ENCODE results near the gene LRP11.

The LRP11 gene, protein sequence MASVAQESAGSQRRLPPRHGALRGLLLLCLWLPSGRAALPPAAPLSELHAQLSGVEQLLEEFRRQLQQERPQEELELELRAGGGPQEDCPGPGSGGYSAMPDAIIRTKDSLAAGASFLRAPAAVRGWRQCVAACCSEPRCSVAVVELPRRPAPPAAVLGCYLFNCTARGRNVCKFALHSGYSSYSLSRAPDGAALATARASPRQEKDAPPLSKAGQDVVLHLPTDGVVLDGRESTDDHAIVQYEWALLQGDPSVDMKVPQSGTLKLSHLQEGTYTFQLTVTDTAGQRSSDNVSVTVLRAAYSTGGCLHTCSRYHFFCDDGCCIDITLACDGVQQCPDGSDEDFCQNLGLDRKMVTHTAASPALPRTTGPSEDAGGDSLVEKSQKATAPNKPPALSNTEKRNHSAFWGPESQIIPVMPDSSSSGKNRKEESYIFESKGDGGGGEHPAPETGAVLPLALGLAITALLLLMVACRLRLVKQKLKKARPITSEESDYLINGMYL

DNA sequence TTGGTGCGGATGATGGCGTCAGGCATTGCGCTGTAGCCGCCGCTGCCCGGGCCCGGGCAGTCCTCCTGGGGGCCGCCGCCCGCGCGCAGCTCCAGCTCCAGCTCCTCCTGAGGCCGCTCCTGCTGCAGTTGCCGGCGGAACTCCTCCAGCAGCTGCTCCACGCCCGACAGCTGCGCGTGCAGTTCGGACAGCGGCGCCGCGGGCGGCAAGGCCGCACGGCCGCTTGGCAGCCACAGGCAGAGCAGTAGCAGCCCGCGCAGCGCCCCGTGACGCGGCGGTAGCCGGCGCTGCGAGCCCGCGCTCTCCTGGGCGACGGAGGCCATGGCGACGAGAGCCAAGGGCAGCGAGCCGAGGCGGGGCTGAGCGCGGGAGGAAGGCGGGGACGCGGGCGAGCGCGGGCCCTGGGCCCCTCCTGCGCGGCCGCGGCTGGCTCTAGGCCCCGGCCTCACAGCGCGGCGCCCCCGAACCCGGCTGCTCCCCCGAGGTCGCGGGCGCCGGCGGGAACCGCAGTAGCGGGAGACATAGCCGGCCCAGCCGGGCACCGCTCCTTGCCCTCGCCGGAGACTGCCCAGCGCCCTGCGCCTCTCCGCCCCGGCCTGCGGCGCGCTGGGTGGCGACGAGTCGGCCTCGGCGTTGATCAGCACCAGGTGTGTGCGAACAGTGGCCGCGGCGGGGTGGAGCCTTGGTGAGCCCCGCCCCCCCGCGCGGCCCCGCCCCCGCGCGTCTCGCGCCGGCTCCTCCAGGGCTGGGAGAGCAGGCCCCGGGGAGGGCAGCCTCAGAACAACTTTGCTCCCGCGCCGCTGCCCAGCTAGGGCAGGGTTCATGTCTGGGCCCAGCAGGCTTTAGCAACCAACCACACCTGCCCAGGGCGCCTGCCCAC, at the start of gene LRP11:
Gene LRP11, minus strand, starts transcription at position 662 of the 880 bp plus-strand sequence. Its CDS starts 339 bp downstream, at position 323.
- no peak for TF ChIP-seq GATA2 (IDR thresholded peaks at IDR 0.05; ENCODE audit: low read depth, low read length)
- no peak for TF ChIP-seq GATA3 (IDR thresholded peaks at IDR 0.05; ENCODE audit: low read depth, low read length)

DNA sequence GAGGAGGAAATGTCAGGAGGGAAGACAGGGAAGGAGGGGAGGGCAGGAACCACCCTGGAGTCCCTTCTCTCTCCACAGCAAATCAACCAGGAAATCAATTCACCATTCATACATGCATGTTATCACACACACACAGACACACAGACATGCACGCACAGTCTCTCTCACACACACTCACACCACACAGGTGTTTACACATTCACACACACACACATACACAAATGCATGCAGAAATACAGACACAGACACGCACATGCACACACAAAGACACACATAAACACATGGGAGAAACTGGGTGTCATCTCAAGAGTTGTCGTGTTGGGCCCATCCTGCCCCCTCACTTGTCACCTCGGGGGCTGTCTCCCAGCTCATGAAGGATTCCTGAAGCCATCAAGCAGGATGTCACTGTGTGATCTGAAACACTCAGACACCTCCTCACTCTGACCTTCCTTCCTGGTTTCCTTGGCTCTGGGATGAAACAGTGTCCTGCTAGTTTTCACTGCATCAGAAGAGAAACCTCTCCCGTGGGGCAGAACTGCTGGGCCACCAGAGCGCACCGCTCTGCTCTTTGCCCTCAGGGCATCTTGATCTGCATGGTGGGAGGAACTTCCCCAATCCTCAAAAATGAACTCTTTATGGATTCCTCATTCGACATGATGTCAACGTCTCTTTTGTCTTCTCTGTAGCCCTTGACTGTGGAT, 49.5 kb upstream of the LRP11 start:
- TF ChIP-seq GATA3 (IDR thresholded peaks at IDR 0.05; ENCODE audit: low read depth, low read length) (no peak), GATA2 (IDR thresholded peaks at IDR 0.05; ENCODE audit: low read depth, low read length) (no peak)

DNA sequence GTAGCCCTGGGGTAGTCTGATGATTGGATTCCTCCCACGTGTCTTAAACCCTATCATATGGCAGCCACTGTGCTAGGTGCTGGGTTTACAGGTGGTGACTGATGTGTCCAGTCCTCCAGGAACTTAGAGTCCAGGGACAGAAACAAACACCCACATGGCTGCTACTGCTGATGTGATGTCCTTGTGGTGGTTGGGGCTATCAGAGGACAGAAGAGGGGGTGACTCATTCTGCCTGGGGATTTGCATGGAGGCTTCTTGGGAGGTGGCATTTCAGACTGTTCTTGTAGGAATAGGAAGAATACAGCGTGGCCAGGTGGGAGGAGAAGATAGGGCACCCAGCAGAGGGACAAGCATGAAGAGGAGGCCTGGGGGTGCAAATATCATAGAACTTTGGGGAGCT, 48.9 kb upstream of the LRP11 start:
- TF ChIP-seq GATA3 (IDR thresholded peaks at IDR 0.05; ENCODE audit: low read depth, low read length) (no peak), GATA2 (IDR thresholded peaks at IDR 0.05; ENCODE audit: low read depth, low read length) (no peak)

DNA sequence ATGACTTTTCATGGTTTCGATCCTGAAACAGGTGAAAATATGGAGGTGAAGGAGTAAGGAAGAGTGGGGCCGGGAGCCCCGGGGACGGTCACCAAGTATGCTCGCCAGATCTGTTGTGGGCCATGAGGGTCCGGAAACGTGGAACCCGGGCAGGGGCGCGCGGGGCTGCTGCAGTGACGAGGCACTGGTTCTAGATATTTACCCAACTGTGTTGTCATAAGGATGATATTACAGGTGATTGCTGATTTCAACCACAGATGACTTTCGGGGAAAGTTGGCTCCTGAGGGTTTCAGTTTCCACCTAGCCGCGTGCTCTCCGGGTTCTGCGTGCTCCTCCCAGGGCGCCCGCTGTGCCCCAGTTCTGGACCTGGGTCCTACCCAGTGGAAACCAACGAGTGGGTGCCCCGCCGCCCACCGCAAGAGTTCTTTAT, 46.6 kb upstream of the LRP11 start:
- TF ChIP-seq GATA2 (IDR thresholded peaks at IDR 0.05; ENCODE audit: low read depth, low read length) (no peak), GATA3 (IDR thresholded peaks at IDR 0.05; ENCODE audit: low read depth, low read length) (no peak)

DNA sequence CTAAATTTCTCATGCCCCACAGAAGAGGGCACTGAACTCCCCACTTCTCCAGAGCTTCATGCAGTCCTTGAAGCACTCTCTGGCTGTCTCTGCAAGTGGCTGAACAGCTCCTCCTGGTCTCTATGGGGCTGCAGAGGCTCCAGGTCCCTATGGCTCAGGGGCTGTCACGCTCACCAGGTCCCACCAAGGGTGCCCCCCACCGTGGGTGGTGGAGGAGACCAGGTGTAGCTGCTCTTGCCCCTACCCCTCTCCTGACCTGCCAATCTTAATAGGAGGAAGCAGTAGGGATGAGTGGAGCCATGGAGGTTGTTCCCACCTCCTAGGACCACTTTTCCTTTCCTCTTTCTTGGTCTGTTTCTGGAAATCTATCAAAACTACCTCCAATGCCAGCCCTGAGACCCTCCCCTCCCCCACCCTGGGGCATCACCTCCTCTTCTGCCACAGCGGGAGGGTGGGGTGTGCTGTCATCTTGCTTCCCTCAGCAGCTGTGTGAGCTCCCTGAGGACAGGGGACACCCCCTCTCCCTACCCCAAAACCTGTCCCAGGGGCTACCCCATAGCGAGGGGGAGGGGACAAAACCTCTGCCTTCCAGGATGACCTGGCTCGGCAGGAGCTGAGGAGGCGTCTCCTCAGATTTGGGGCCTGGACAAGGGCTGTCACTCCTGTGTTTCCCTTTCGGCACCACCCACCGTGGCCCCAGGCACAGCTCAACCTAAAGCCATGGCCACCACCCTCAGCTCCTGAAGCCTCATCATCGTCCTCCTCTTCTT, 45.7 kb upstream of the LRP11 start:
- TF ChIP-seq GATA2 (IDR thresholded peaks at IDR 0.05; ENCODE audit: low read depth, low read length) (no peak), GATA3 (IDR thresholded peaks at IDR 0.05; ENCODE audit: low read depth, low read length) (no peak)

- no peak for TF ChIP-seq GATA2 (IDR thresholded peaks at IDR 0.05; ENCODE audit: low read depth, low read length)
These were observed 43.2 kb upstream of the LRP11 start for GRCh38 chr6:149907317-149907716.

DNA sequence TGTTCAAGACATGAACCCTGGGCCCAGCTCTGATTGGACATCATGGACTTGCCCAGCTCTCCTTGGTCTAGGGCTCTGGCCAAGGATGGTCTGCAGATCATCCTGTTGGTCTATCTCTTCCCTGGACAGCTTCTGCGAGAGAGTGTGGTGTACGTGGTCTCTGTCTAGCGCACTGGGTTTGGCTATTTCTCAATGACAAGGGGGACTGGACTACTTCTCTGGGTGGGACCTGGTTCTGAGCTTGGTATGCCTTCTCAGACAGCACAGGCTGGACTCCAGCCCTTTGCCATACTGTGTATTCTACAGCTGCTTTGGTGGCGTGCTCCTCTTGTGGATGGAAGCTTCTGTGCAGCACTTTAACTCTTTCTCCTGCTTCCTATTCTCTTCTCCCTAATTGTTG, 42.2 kb upstream of the LRP11 start:
- TF ChIP-seq GATA2 (IDR thresholded peaks at IDR 0.05; ENCODE audit: low read depth, low read length) (no peak), GATA3 (IDR thresholded peaks at IDR 0.05; ENCODE audit: low read depth, low read length) (no peak)

DNA sequence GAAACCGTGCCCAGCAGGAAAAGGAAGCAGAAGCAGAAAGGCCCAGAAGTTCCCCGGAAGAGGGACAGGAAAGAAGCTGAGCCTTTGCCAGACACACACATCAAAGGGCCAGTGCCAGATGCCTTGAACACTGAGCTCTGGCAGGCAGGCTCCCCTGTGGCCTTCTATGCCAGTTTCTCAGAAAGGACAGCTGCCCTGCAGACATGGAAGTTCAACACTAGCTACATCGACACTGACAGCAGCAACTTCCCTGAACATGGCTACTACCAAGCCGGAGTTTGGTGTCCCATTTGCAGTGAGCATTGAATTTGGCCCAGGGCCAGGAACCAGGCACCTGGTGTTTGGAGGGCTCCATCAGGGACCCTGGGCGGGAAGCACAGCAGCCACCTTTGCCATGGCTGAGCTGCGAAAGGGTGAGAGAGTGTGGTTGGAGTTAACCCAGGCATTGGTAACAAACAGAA, 41.8 kb upstream of the LRP11 start:
- TF ChIP-seq GATA3 (IDR thresholded peaks at IDR 0.05; ENCODE audit: low read depth, low read length): no peak
- TF ChIP-seq GATA2 (IDR thresholded peaks at IDR 0.05; ENCODE audit: low read depth, low read length): no peak

GRCh38 chr6:149905371-149905910, 41.3 kb upstream of the LRP11 start:
- TF ChIP-seq GATA3 (IDR thresholded peaks at IDR 0.05; ENCODE audit: low read depth, low read length) (no peak), GATA2 (IDR thresholded peaks at IDR 0.05; ENCODE audit: low read depth, low read length) (no peak)

- TF ChIP-seq GATA2 (IDR thresholded peaks at IDR 0.05; ENCODE audit: low read depth, low read length): no peak
- TF ChIP-seq GATA3 (IDR thresholded peaks at IDR 0.05; ENCODE audit: low read depth, low read length): no peak
These were observed 40.7 kb upstream of the LRP11 start for GRCh38 chr6:149904661-149905370.

- TF ChIP-seq GATA3 (IDR thresholded peaks at IDR 0.05; ENCODE audit: low read depth, low read length) (no peak), GATA2 (IDR thresholded peaks at IDR 0.05; ENCODE audit: low read depth, low read length) (no peak)
These were observed 39.9 kb upstream of the LRP11 start for GRCh38 chr6:149903938-149904611.
